Body of pancreas (tissue), 4 donors: ENCODE data around the gene ADNP. TPM values are rescaled to one million over a fixed set of nuclear protein-coding genes. Genes with fewer than 3 reads are reported as not detected.

Experiments used
- ATAC-seq: fragments of 150-250 bp; one replicate; pipeline ENCODE4 v1.9.1; 2016
- DNase-seq, 4 donors: peaks; one replicate each; pipeline ENCODE4 v3.0.0-alpha.2; 2019
- H3K27ac ChIP-seq, 4 donors: fragments of 200-600 bp; sonication (generic); 1 replicate in 3 of 4; 2 replicates in 1 of 4; pipeline versions ENCODE4 v1.5.1 to v1.6.1; 2016 to 2019; ENCODE audit warnings: mild to moderate bottlenecking in 1 of 4, mixed read lengths in 1 of 4, moderate library complexity in 1 of 4
- H3K27me3 ChIP-seq, 2 donors: fragments of 200-600 bp; sonication (generic); one replicate each; pipeline ENCODE4 v1.6.0; 2016; ENCODE audit warnings: mild to moderate bottlenecking in 1 of 2
- H3K36me3 ChIP-seq, 2 donors: fragments of 200-600 bp; sonication (generic); replicated peaks in 1 of 2; 2 replicates each; pipeline ENCODE4 v1.5.1; 2016; ENCODE audit warnings: low read depth in 2 of 2; ENCODE audit not compliant: insufficient read depth in 1 of 2
- H3K4me1 ChIP-seq: fragments of 200-600 bp; sonication (generic); one replicate; pipeline ENCODE4 v1.6.0; 2016
- H3K4me3 ChIP-seq, 2 donors: fragments of 200-600 bp; sonication (generic); 1 replicate in 1 of 2; 2 replicates in 1 of 2; pipeline ENCODE4 v1.5.1; 2016 to 2019
- H3K9me3 ChIP-seq, 3 donors: fragments of 200-600 bp; sonication (generic); 1 replicate in 2 of 3; 2 replicates in 1 of 3; pipeline ENCODE4 v1.5.1; 2016
- CTCF ChIP-seq, 7 experiments: fragments of 450-650 bp in 4 of 7; fragments of 200-600 bp in 3 of 7; sonication (generic) in 3 of 7; IDR thresholded peaks; one replicate each; pipeline ENCODE4 v1.5.1; 2016 to 2019; ENCODE audit warnings: antibody characterized with exemption in 7 of 7
- POLR2A ChIP-seq, 3 donors: fragments of 450-650 bp; IDR thresholded peaks; one replicate each; pipeline ENCODE4 v1.6.1; 2016; ENCODE audit warnings: antibody characterized with exemption in 3 of 3, mild to moderate bottlenecking in 2 of 3
- WGBS, 2 donors: methylation state at CpG; one replicate each; pipeline ENCODE4 v1.1.5; 2017; 5-methylcytosine and 5-hydroxymethylcytosine counted together
- intact Hi-C: fragments of 100-400 bp; cut with DNase I; formaldehyde crosslinking; loops from one replicate; pipeline ENCODE4 v1.15.1; 2023
- total RNA-seq, 2 donors: library from RNA; depleted of rRNA; stranded (reverse); fragments of >200 nt; gene quantifications; one replicate each; pipeline ENCODE4 v1.1.0, GENCODE V29; 2016

Gene ADNP
- total RNA-seq, 2 donors from 2014 or later = 28.0 to 28.7 TPM

- Histone ChIP-seq H3K36me3 (peaks cover 0 to 18% of the 10 kb centered on the region in 2 donors), H3K27ac (no peak overlapping the region), H3K4me1 (peaks cover 18% of the 10 kb centered on the region), H3K4me3 (no peak overlapping the region), H3K27me3 (no peaks in the 10 kb centered on the region), H3K9me3 (no peaks in the 10 kb centered on the region)
- intact Hi-C loops = no loop called here
- 95 to 96% methylated on average over 1 of the region's 1 CpG for WGBS, 2 donors
- no peak for TF ChIP-seq CTCF (IDR thresholded peaks at IDR 0.05)
- no peak for TF ChIP-seq POLR2A (IDR thresholded peaks at IDR 0.05)
- no peak for DNase-seq
- ATAC-seq = no peak
Measured at GRCh38 chr20:50898475-50898874, 32.8 kb downstream of the ADNP start.

- peak overlapping the region in 1 of 4 donors; percentile 2 for H3K27ac ChIP-seq
- no peak for DNase-seq
Measured at GRCh38 chr20:50895111-50895830, 36.0 kb downstream of the ADNP start.

GRCh38 chr20:50893620-50894019 lies 37.6 kb downstream of the ADNP start:
- no peak for TF ChIP-seq POLR2A (IDR thresholded peaks at IDR 0.05)
- no peak for TF ChIP-seq CTCF (IDR thresholded peaks at IDR 0.05)
- H3K36me3 ChIP-seq = peaks cover 0 to 13% of the 10 kb centered on the region in 2 donors
- H3K27ac ChIP-seq = no peak overlapping the region
- H3K27me3 ChIP-seq = no peaks in the 10 kb centered on the region
- intact Hi-C loops = no loop called here
- DNase-seq = no peak
- WGBS, 2 donors = 95 to 100% methylated on average over 3 to 7 of the region's 7 CpGs
- ATAC-seq = no peak
- peaks cover 9% of the 10 kb centered on the region for H3K4me1 ChIP-seq
- H3K9me3 ChIP-seq = no peaks in the 10 kb centered on the region
- H3K4me3 ChIP-seq = no peak overlapping the region

More at GRCh38 chr20:50895111-50895830, 36.0 kb downstream of the ADNP start:
- Histone ChIP-seq H3K4me3 (no peak overlapping the region), H3K27me3 (no peaks in the 10 kb centered on the region), H3K36me3 (peaks cover 0 to 20% of the 10 kb centered on the region in 2 donors), H3K9me3 (no peaks in the 10 kb centered on the region), H3K4me1 (peaks cover 9% of the 10 kb centered on the region)
- intact Hi-C loops = no loop called here
- ATAC-seq = peak; percentile 52
- WGBS, 2 donors = 63 to 67% methylated on average over 8 of the region's 8 CpGs
- TF ChIP-seq POLR2A (IDR thresholded peaks at IDR 0.05) (no peak), CTCF (IDR thresholded peaks at IDR 0.05) (no peak)

DNA sequence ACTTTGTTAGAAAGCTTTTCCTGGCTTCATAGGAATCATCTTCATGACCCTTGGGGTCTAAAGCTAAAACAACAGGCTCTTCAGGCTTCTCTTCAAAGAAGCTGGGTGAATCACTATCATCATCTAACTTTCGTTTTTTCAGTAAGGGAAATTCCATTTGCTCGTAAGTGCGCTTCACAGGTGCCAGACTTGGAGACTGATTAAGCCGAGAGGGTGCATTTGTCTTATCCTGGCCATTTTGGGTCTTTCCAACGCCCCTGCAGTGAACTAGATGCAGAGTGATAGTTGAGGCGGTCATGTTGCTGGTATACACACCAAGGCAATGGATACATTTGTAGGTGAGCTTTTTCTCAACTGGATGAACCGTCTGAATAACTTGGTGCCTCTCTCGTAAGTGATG lies 38.8 kb downstream of the ADNP start:
- Histone ChIP-seq H3K36me3 (peaks cover 0 to 15% of the 10 kb centered on the region in 2 donors), H3K4me1 (peaks cover 9% of the 10 kb centered on the region), H3K27me3 (no peaks in the 10 kb centered on the region), H3K27ac (no peak overlapping the region), H3K4me3 (no peak overlapping the region), H3K9me3 (no peaks in the 10 kb centered on the region)
- WGBS, 2 donors = 89 to 90% methylated on average over 8 of the region's 8 CpGs
- intact Hi-C loops = no loop called here
- ATAC-seq (no peak), DNase-seq (no peak)
- TF ChIP-seq CTCF (IDR thresholded peaks at IDR 0.05) (no peak), POLR2A (IDR thresholded peaks at IDR 0.05) (no peak)

DNA sequence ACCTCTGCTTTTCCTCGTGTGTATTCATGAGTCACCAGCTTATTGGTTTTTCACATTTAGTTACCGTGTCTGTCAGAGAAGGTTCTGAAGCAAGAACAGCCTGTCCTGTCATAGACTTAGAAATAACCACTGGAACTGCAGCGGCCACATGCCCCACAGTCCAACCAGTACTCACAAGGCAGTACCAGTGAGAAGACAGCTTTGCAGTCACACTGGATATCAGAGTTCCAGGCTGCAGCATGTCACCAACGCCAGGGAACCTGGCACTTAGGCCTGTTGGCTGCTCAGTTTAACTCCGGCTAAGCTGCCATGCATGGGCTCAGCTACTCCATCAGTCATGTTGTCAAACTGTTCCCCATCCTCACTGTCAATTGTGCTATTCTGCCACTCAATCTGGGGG lies 40.1 kb downstream of the ADNP start:
- intact Hi-C loops = no loop called here
- WGBS, 2 donors = 72 to 76% methylated on average over 4 to 5 of the region's 5 CpGs
- TF ChIP-seq CTCF (IDR thresholded peaks at IDR 0.05) = no peak
- no peak for TF ChIP-seq POLR2A (IDR thresholded peaks at IDR 0.05)
- no peaks in the 10 kb centered on the region for H3K27me3 ChIP-seq
- no peak for ATAC-seq
- no peaks in the 10 kb centered on the region for H3K9me3 ChIP-seq
- H3K4me3 ChIP-seq = no peak overlapping the region
- peaks cover 0 to 15% of the 10 kb centered on the region in 2 donors for H3K36me3 ChIP-seq
- H3K27ac ChIP-seq = no peak overlapping the region
- H3K4me1 ChIP-seq = peaks cover 9% of the 10 kb centered on the region
- no peak for DNase-seq
